SKM-1 treated with dmso at 0.1 percent for 144 hours (cell line): ENCODE measurements around the gene CLEC10A.
"Not testable (repeated sequence)": the region's sequence is repeated elsewhere in the genome, so short reads cannot be mapped to it uniquely, and the experiment has no call there.

ENCODE experiments used
- DNase-seq: peaks from one replicate; lab custom pipeline; 2025; ENCODE audit not compliant: unreplicated experiment; lab: John Stamatoyannopoulos, UW

Gene CLEC10A, protein sequence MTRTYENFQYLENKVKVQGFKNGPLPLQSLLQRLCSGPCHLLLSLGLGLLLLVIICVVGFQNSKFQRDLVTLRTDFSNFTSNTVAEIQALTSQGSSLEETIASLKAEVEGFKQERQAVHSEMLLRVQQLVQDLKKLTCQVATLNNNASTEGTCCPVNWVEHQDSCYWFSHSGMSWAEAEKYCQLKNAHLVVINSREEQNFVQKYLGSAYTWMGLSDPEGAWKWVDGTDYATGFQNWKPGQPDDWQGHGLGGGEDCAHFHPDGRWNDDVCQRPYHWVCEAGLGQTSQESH

DNA sequence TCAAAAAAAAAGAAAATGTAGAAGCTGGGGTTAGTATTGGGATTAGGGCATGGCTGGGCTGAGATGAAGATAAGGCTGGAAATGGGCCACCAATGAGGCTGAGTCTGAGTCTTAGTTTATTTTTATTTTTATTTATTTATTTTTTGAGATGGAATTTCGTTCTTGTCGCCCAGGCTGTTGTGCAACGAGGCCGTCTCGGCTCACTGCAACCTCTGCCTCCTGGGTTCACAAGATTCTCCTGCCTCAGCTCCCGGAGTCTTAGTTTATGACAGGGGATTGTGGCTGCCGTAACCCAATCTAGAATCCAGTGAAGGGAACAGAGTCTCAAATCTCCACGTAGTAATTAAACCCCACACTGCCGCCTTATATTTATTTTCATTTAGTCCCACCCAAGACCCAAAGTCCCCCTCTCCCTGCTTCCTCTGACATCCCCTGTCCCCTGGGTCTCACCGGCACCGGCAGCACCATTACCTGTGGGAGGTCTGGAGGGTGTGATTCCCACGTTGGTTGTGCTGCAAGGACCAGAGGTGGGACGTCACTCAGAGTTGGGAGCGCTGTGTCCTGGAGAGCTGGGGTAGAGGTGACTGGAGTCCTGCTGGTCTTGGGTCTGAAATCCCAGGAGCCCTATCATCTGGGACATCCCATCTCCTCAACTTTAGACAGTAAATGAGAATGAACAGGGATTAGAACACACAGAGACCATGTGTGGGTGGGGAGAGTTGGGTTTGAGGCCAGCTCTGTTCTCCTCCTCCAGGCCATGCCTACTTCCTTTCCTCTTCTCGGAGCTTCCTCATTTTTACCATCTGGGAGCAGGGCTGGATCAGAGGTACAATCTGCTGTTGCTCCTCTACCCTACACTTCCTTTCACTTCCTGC is at the start of gene CLEC10A:
CLEC10A (minus strand) TSS at position 671 of the 875 bp plus-strand sequence. CDS start 1,439 bp downstream, outside the sequence.
- no peak for DNase-seq

DNA sequence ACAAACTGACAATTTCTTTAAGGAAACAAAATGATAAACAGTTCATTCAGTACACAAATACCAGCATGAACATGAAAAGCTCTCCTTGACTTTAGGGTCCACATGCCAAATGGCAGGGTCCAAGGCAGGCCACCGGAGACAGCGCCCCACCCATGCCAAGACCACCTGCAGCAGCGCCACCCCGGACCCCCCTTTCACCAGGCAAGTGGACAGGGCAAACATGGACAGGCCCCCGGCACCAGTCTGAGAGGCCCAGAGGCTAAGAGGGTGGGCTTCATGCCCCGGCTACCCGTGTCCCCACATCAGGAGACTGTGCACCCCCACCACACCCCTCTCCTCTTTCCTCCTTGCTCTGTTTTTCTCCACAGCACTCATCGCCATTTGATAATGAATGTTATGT is 49.3 kb upstream of the CLEC10A start:
- no peak for DNase-seq

DNA sequence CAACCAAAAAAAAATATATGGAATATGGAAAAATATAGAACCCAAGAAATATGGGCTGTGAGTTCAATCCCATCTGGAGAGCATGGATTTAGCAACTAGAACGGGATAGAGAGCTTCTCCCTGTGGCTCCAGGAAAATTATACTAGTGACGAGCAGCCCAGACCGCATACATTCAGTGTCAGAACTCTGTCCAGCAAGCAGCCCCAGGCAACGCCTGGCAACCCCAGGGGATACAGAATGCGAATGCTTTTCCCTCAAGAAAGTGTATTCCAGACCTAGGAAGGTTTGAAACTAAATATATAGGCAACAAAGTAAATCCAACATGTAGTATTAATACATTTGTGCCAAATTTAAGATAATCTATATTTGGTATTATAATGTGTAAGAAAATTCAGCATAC is 48.1 kb upstream of the CLEC10A start:
- DNase-seq, result no peak

DNA sequence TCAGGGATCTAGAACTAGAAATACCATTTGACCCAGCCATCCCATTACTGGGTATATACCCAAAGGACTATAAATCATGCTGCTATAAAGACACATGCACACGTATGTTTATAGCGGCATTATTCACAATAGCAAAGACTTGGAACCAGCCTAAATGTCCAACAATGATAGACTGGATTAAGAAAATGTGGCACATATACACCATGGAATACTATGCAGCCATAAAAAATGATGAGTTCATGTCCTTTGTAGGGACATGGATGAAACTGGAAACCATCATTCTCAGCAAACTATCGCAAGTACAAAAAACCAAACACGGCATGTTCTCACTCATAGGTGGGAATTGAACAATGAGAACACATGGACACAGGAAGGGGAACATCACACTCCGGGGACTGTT is 47.5 kb upstream of the CLEC10A start:
- not testable (repeated sequence) for DNase-seq

DNA sequence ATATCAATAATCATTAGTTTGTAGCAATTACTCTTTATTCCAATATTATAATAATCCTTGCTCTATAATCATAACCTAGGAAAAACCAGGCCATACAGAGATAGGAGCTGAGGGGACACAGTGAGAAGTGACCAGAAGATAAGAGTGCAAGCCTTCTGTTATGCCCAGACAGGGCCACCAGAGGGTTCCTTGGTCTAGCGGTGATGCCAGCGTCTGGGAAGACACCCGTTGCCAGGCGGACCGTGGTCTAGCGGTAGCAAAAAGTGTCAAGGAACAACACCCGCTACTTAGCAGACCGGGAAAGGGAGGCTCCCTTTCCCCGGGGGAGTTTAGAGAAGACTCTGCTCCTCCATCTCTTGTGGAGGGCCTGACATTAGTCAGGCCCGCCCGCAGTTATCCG is 46.3 kb upstream of the CLEC10A start:
- DNase-seq, result not testable (repeated sequence)

DNA sequence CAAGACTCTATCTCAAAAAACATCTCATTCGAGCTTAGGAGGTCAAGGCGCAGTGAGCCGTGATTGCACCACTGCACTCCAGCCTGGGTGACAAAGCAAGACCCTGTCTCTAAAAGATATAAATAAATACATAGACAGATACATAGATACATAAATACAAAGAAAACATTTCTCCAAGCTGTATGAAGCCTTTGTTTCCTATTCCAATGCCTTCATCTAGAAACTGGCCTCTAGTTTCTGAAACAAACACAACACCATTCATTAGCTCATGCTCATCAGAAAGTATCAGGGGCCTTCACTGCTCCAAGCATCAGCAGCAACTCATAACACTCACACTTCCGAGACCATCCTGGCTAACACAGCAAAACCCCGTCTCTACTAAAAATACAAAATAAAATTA is 44.9 kb upstream of the CLEC10A start:
- no peak for DNase-seq

DNA sequence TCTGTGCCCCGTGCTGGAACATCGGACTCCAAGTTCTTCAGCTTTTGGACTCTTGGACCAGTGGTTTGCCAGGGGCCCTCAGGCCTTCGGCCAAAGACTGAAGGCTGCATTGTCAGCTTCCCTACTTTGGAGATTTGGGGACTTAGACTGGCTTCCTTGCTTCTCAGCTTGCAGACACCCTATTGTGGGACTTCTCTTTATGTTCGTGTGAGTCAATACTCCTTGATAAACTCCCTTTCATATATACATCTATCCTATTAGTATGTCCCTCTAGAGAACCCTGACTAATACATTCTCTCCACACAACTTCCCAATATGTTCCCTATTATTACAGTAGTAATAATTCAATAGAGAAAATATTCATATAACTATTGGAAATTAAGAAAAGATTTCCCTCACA is 43.8 kb upstream of the CLEC10A start:
- DNase-seq, result no peak

DNA sequence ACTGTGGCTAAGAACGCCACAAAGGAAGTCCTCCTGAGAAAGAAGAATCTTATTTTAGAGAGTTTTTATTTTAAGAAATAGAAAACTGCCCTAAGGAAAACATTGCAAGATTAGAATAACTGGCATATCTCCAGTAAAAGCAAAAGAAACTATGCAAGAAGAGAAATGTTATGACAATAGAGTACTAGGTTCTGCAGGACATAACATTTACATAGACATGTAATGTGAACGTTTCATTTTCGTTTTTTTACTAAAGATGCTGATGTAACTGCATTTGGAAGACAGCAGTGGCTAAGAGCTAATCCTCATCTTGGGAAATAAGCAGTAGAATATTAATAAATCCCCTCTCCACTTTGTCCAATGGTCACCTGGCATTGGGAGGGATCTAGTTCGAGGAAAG is 42.3 kb upstream of the CLEC10A start:
- no peak for DNase-seq

DNA sequence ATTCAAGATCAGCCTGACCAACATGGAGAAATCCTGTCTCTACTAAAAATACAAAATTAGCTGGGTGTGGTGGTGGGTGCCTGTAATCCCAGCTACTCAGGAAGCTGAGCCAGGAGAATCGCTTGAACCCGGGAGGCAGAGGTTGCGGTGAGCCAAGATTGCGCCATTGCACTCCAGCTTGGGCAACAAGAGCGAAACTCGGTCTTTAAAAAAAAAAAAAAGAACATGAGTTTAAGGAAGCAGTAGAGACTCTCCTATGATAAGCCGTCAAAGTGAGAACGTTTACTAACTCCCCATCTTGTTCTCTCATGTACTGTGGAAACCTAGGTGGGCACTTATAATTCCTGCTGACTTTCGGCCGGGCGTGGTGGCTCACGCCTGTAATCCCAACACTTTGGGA is 40.6 kb upstream of the CLEC10A start:
- peak; percentile 31 for DNase-seq

DNA sequence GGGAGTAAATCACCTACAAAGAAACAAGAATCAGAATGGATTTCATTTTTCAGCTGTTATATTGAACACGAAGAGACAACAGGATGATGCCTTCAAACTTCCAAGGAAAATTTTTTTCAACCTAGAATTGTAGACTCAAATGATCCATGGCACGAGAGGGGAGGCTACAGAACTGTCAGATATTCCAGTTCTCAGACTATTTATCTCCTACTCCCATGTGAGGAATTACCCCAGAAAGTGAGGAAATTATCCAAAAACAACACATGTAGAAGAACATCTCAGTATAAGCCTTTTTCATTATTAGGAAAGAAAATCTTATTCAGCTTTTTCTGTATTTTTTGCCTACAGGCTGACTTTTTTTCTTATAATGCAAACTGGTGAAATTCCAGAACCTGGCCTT is 40.1 kb upstream of the CLEC10A start:
- DNase-seq, result no peak

DNA sequence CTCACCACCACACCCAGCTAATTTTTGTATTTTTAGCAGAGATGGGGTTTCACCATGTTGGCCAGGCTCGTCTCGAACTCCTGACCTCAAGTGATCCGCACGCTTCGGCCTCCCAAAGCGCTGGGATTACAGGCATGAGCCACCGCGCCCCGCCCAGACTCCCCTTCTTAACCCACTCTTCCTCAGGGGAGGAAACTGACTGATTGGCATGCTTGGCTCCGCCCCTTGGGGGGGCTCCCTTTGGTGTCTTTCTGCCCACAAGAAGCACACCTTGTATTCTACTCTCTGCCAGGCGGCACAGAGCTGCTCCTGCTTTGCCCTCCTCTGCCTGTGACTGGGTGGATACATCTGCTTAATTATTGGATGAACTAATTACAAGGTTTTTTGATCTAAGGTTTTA is 39.3 kb upstream of the CLEC10A start:
- no peak for DNase-seq

DNA sequence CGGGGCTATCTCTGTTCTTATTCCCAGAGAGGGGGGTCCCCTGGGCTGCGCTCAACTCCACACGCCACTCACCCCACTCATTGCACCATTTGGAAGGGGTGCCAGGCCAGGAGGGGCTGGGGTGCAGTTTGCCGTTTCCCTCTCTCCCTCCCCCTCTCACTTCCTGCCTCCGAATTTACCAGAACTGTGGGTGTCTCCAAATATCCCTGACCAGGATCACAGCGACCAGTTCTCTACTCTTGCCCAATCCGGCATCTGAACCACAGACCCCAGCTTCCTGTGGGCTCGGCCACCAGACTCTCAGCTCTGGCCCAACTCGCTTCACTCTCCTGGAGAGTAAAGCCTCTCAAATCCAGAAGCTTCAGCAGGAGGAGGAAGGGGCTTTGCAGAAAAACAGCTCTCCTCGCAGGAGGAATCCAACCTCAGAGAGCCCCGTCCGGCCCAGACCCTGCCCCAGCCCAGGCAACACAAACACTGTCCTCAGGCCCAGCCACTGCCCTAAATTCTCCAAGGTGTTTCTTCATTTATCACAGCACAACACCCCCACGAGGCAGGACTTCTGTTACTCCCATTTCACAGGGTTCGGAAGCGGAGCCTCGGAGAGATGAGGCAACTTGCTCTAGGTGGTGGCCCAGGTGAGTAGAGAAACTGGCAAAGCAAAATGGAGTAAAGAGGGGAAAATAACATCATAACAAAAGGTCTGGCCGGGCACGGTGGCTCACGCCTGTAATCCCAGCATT is 35.0 kb upstream of the CLEC10A start:
- DNase-seq, result peak; percentile 82

DNA sequence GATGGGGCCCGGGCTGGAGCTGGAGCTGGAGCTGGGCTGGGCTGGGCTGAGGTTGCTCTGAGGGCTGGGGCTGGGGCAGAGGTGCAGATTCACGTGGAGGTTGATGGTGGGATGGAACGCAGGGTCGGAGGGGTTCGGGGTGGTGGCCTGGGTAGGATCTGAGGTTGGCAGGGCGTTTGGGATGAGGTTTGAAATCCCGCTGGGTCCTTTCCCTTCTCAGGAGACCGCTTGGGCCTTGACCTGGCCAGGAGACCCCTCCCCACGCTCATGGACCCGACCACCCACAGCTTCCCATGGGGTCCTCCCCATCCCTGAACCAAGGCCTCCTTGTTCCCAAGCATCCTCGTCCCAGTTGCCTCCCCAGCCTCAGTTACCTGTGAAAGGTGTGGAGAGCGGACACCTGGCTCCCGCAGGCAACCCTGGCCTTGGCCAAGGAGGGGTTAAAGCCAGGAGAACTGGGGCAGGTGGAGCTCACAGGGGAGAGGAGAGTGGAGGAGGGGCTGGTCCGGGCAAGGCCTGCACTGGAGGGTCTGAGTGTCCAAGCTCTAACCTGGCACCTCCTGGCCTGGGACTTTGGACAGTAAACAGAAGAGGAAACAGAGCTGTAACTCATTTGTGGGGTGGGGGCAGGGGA is 34.3 kb upstream of the CLEC10A start, which contains the start of gene ASGR2:
ASGR2 (minus strand) TSS at position 582 of the 634 bp plus-strand sequence. CDS start 582 bp downstream, outside the sequence.
- no peak for DNase-seq

DNA sequence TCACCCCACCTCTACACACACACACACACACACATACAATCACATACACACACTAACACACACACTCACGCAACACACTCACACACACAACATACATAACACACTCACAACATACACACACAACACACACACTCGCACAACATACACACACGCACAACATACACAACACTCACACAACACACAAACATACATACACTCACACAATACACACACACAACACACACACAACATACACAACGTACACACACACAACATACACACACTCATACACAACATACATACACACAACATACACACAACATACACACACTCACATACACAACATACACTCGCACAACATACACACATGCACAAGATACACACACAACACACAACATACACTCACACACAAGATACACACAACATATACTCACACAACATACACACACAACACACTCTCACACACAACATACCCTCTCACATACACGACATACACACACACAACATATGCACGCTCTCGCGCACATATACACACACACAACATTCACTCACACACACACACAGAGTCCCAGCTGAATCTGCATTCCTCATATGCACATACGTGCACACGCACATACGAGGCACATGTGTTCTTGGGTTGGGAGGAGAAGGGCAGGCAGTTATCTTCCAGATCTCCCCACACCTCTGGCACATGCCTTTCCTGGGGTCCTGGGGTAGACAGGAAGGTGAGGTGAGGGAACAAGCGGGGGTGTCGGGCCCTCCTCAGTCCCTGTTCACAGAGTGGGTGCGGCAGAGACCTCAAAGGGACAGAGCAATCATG is 33.4 kb upstream of the CLEC10A start:
- DNase-seq, result no peak

DNA sequence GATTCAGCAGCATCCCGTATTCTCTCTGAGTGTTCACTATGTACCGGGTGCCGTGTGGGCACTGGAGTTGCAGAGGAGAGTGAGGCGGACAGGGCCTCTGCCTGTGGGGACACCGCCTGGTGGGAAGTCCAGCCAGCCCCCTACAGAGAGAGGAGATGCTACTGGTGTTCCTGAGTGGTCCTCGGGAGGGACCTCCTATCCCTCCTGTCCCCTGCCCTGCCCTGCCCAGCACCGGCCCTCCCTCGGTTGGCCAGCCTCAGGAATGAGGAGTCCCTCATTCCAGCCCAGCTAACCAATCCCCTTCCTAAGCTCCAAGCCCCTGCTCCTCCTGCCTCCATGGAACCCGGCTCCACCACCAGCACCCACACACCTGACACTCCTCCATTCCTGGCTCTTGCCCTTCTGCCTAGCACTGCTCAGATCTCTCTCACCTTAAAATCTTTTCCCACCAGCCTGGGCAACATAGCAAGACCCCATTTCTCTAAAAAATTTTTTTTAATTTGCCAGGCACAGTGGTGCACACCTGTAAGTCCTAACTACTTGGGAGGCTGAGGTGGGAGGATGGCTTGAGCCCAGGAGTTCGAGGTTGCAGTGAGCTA is 32.6 kb upstream of the CLEC10A start:
- no peak for DNase-seq

DNA sequence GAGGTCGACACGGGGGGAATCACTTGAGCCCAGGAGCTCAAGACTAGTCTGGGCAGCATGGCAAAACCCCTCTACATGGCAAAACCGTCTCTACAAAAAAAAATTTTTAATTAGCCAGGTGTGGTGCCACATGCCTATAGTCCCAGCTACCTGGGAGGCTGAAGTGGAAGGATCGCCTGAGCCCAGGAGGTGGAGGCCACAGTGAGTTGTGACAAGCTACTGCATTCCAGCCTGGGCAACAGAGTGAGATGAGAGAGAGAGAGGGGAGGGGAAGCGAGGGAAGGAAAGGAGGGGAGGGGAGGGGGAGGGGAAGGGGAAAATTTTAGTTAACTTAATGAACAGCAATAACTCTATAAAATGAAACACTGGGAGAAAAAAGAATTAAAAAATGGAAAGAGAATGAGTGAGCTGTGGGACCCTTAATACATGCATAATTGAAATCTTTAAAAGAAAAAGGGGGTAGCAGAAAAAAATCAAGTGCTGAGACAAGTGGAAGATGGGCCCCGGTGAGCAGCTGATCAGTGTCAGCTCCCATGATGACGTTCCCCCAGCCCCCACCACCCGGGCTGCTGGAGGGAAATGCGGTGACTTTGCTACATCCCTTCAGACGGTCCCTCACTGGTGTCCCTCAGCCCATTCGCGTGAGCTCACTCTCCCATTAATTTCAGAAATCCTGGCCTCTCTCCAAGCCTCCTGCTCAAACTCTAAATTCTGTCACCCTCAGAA is 31.9 kb upstream of the CLEC10A start:
- no peak for DNase-seq

DNA sequence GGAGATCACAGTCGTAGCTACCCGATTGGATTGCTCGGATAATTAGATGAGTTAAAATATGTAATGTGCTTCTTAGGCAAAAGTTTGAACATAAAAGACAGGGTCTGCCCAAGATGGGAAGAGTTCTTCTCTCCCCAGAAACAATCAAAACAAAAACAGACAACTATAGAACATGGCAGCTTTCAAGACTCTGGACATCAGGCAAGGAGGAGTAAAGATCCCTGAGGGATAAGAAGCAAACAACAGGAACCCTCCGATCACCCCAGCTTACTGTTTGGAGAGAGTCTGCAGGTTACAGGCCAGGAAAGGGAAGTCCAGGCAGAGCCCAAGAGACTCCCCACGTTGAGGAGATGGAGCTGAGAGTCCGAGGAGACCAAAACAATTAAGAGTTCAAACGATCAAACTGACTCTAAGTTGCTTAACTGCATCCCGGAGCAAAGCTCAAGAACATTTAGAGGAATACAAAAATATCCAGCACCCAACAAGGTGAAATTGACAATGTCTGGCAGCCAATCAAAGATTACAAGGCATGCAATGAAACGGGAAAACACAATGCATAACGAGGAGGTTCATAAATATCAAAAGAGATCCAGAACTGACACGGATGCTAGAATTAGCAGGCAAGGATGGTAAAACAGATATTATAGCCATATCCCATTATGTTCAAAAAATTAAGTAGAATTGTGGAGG is 30.7 kb upstream of the CLEC10A start:
- no peak for DNase-seq

DNA sequence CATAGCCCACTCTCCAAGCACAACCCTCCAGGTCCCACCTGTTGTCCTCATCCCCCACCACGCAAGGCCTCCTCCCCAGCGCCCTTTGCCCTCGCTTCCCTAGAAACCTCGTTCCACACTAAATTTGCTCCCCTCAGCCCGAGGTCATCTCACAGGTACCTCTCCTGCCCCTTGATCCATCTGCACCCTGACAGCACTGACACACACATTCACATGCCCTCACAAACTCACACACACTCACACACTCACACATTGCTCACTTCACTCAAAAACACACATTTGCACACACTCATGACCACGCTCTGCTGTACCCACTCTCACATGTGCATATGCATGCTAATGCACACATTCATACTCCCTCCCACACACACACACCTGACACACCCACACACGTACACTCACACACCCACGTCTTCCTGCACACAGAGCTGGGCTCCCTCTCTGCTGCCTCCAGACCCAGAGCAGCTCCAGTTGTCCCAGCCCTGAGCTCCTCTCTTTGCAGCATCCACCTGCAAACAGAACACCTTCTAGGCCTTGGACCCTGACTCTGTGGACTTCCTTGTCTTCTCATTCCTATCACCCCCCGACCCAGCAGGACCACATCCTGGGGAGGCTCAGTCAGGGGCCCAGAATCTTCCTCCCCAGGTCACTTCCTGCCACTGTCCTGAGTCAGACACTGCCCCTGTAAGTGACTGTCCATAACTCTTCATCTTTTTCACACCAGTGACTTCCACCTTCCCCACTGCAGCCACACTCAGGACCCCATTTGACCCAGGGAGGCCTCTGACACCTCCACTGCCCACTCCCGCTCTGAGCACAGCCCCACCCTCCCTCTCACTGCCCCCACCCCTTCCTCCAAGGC is 29.6 kb upstream of the CLEC10A start:
- no peak for DNase-seq
